HepG2 (cell line): ENCODE results near the gene PHB1. TPM values are rescaled to one million over a fixed set of nuclear protein-coding genes. Genes with fewer than 3 reads are reported as not detected.

ENCODE experiments used
- ATAC-seq: fragments of 200-7000 bp; cut with Tn5 transposase; 3 replicates; pipeline ENCODE4 v1.9.1; 2020; ENCODE audit warnings: mild to moderate bottlenecking, moderate library complexity
- BruUV-seq: library from RNA; stranded (reverse); fragments of 400-500 nt; replicated peaks from 2 replicates; lab custom pipeline; 2021; lab: Mats Ljungman, UMichigan
- CTCF ChIA-PET: fragments of 300-600 bp; formaldehyde crosslinking; extraction: SDS; loops from one replicate; lab custom pipeline; 2021; ENCODE audit warnings: low total read pairs, inconsistent platforms, low intra/inter-chr PET ratio; lab: Yijun Ruan, JAX
- POLR2A ChIA-PET: fragments of 350-600 bp; sonication (Branson Sonifier 250); formaldehyde crosslinking; loops from one replicate; lab custom pipeline; 2020; ENCODE audit warnings: antibody characterized with exemption, inconsistent platforms; lab: Yijun Ruan, JAX
- DNase-seq: peaks from one replicate; pipeline ENCODE4 v3.0.0-alpha.2; 2015; ENCODE audit warnings: low spot score
- FAIRE-seq: peaks from 3 replicates; lab custom pipeline; 2011; peaks lifted over from hg19 to GRCh38; lab: Jason Lieb, UNC
- H2AFZ ChIP-seq: one replicate; pipeline ENCODE4 v1.6.1; 2011; ENCODE audit warnings: low read length, inconsistent platforms
- H3K27ac ChIP-seq: fragments of 300-600 bp; 3 replicates; pipeline ENCODE4 v1.8.0; 2011; ENCODE audit warnings: mixed run types, mild to moderate bottlenecking, mixed read lengths, low read length, inconsistent platforms; ENCODE audit not compliant: insufficient read depth; ENCODE audit errors: extremely low read length
- H3K27me3 ChIP-seq, 2 experiments: fragments of 200-600 bp in 1 of 2; 2 replicates in 1 of 2; 3 replicates in 1 of 2; pipeline versions ENCODE4 v1.6.0 to v1.8.0; 2011; ENCODE audit warnings: low read length in 2 of 2, mild to moderate bottlenecking in 2 of 2, moderate library complexity in 2 of 2, inconsistent platforms in 1 of 2; ENCODE audit not compliant: insufficient read depth in 2 of 2, control insufficient read depth in 1 of 2
- H3K36me3 ChIP-seq, 2 experiments: fragments of 200-600 bp in 1 of 2; replicated peaks in 1 of 2; 2 replicates in 1 of 2; 3 replicates in 1 of 2; pipeline versions ENCODE4 v1.5.1 to v1.8.0; 2011; ENCODE audit warnings: low read length in 2 of 2, inconsistent platforms in 1 of 2; ENCODE audit not compliant: insufficient read depth in 2 of 2, control insufficient read depth in 1 of 2
- H3K4me1 ChIP-seq: 2 replicates; pipeline ENCODE4 v1.5.1; 2012; ENCODE audit warnings: low read length, inconsistent platforms; ENCODE audit not compliant: insufficient read depth
- H3K4me2 ChIP-seq: 2 replicates; pipeline ENCODE4 v1.6.0; 2011; ENCODE audit warnings: low read depth, low read length, inconsistent platforms
- H3K4me3 ChIP-seq, 3 experiments: fragments of 200-600 bp in 1 of 3; sonication (generic), shearing (Covaris generic) in 1 of 3; replicated peaks in 1 of 3; 2 replicates each; pipeline ENCODE4 v1.5.1; 2011 to 2016; ENCODE audit warnings: low read length in 3 of 3, inconsistent platforms in 2 of 3, low read depth in 2 of 3, mild to moderate bottlenecking in 2 of 3, control low read depth in 1 of 3, mixed read lengths in 1 of 3; ENCODE audit not compliant: insufficient read depth in 1 of 3
- H3K79me2 ChIP-seq: one replicate; pipeline ENCODE4 v1.6.1; 2011; ENCODE audit warnings: low read length, inconsistent platforms; ENCODE audit not compliant: insufficient read depth
- H3K9ac ChIP-seq: 2 replicates; pipeline ENCODE4 v1.6.0; 2011; ENCODE audit warnings: mild to moderate bottlenecking, low read depth, low read length, inconsistent platforms; ENCODE audit not compliant: insufficient read depth
- H3K9me3 ChIP-seq: 2 replicates; pipeline ENCODE4 v1.5.1; 2012; ENCODE audit warnings: mild to moderate bottlenecking, low read length
- H4K20me1 ChIP-seq: 2 replicates; pipeline ENCODE4 v1.6.0; 2011; ENCODE audit warnings: inconsistent platforms, mild to moderate bottlenecking, low read length, moderate library complexity; ENCODE audit not compliant: insufficient read depth
- BCL6 ChIP-seq: IDR thresholded peaks from 2 replicates; pipeline ENCODE4 v1.6.1; 2016; ENCODE audit warnings: missing genetic modification reagents, missing compliant biosample characterization
- FUBP1 ChIP-seq: sonication (generic); formaldehyde crosslinking; IDR thresholded peaks from 2 replicates; pipeline ENCODE4 v1.5.1; 2020; ENCODE audit warnings: missing genetic modification reagents, mild to moderate bottlenecking, borderline replicate concordance
- MED1 ChIP-seq: sonication (generic); formaldehyde crosslinking; IDR thresholded peaks from 2 replicates; pipeline ENCODE4 v1.4.0; 2020; ENCODE audit warnings: missing genetic modification reagents
- RNF2 ChIP-seq: fragments of 450-650 bp; conservative IDR thresholded peaks from 2 replicates; pipeline ENCODE4 v1.6.1; 2016; ENCODE audit warnings: low read depth
- SIN3B ChIP-seq: fragments of 150-350 bp; IDR thresholded peaks from 2 replicates; pipeline ENCODE4 v1.6.1; 2014; ENCODE audit warnings: low read length
- SOX6 ChIP-seq, 2 experiments: fragments of 450-650 bp in 1 of 2; sonication (generic) in 1 of 2; formaldehyde crosslinking in 1 of 2; IDR thresholded peaks; 2 replicates each; pipeline versions ENCODE4 v1.4.0 to v1.6.1; 2017 to 2020; ENCODE audit warnings: antibody characterized with exemption in 1 of 2, mild to moderate bottlenecking in 1 of 2, missing genetic modification reagents in 1 of 2
- SP2 ChIP-seq: sonication (generic); formaldehyde crosslinking; IDR thresholded peaks from 2 replicates; pipeline ENCODE4 v1.5.1; 2020; ENCODE audit warnings: mild to moderate bottlenecking, missing genetic modification reagents
- XRCC5 ChIP-seq: fragments of 200-400 bp; formaldehyde crosslinking; optimal IDR thresholded peaks from 2 replicates; pipeline ENCODE3; 2017; ENCODE audit warnings: mild to moderate bottlenecking, low read length
- ZBTB7A ChIP-seq: sonication (generic); formaldehyde crosslinking; IDR thresholded peaks from 2 replicates; pipeline ENCODE4 v1.8.0; 2022; ENCODE audit warnings: mild to moderate bottlenecking, missing genetic modification reagents
- ZFP82 ChIP-seq: sonication (generic); formaldehyde crosslinking; IDR thresholded peaks from 2 replicates; pipeline ENCODE4 v1.5.1; 2020; ENCODE audit warnings: mild to moderate bottlenecking, missing genetic modification reagents, borderline replicate concordance
- ZFX ChIP-seq: sonication (generic); formaldehyde crosslinking; IDR thresholded peaks from 2 replicates; pipeline ENCODE4 v1.4.0; 2020; ENCODE audit warnings: mild to moderate bottlenecking, low read depth, missing genetic modification reagents, moderate library complexity
- ZMYM3 ChIP-seq: sonication (generic); formaldehyde crosslinking; IDR thresholded peaks from 2 replicates; pipeline ENCODE4 v1.5.1; 2020; ENCODE audit warnings: mild to moderate bottlenecking, missing genetic modification reagents
- ZNF264 ChIP-seq: sonication (generic); formaldehyde crosslinking; IDR thresholded peaks from 2 replicates; pipeline ENCODE4 v1.4.0; 2020; ENCODE audit warnings: missing genetic modification reagents
- ZNF747 ChIP-seq: sonication (generic); formaldehyde crosslinking; IDR thresholded peaks from 2 replicates; pipeline ENCODE4 v1.8.1; 2023; ENCODE audit warnings: missing genetic modification reagents, mild to moderate bottlenecking, borderline replicate concordance
- WGBS: methylation state at CpG from one replicate; pipeline ENCODE4 v1.1.6; 2017; ENCODE audit warnings: low lambda C conversion rate; 5-methylcytosine and 5-hydroxymethylcytosine counted together
- in situ Hi-C: cut with HindIII; loops from 2 replicates; pipeline ENCODE4 v1.10.0; 2017; ENCODE audit warnings: low pct_unique_long_range_greater_than_20kb; ENCODE audit not compliant: extremely low pct_ligation_motif_present
- intact Hi-C: fragments of 100-400 bp; cut with micrococcal nuclease; formaldehyde crosslinking; loops from one replicate; pipeline ENCODE4 v1.10.0; 2022; ENCODE audit not compliant: unreplicated experiment
- polyA plus RNA-seq, 8 experiments: library from polyadenylated mRNA; depleted of rRNA in 3 of 8; stranded (reverse) in 7 of 8; unstranded in 1 of 8; fragments of >200 nt; fragmentation: Illumina TruSeq in 4 of 8; extraction: Trizol in 4 of 8; gene quantifications; 2 replicates each; pipeline versions ENCODE4 v1.2.1 to v1.2.3, GENCODE V29; 2011 to 2016; ENCODE audit warnings: low read depth in 4 of 8, missing spikeins in 1 of 8, mixed read lengths in 1 of 8; ENCODE audit not compliant: insufficient read depth in 1 of 8
- total RNA-seq, 5 experiments: library from RNA; depleted of rRNA; stranded (reverse); fragments of >200 nt; fragmentation: Illumina TruSeq; extraction: Trizol; gene quantifications; 2 replicates each; pipeline ENCODE4 v1.2.3, GENCODE V29; 2016; ENCODE audit warnings: low read depth in 1 of 5
- TF ChIP-seq, protein P1 (sequence below): sonication (generic); formaldehyde crosslinking; IDR thresholded peaks from 2 replicates; pipeline ENCODE4 v1.4.0; 2020; ENCODE audit warnings: mild to moderate bottlenecking, missing genetic modification reagents, borderline replicate concordance
- TF ChIP-seq, protein P2 (sequence below): IDR thresholded peaks from 2 replicates; pipeline ENCODE4 v1.6.1; 2018; ENCODE audit warnings: missing genetic modification reagents, mild to moderate bottlenecking, missing compliant biosample characterization

PHB1 gene
- total and polyA plus RNA-seq, 2 of the 13 experiments (the other 11 are each of a cell fraction or from before 2014, with no cell fraction given) = 515 to 688 TPM

DNA sequence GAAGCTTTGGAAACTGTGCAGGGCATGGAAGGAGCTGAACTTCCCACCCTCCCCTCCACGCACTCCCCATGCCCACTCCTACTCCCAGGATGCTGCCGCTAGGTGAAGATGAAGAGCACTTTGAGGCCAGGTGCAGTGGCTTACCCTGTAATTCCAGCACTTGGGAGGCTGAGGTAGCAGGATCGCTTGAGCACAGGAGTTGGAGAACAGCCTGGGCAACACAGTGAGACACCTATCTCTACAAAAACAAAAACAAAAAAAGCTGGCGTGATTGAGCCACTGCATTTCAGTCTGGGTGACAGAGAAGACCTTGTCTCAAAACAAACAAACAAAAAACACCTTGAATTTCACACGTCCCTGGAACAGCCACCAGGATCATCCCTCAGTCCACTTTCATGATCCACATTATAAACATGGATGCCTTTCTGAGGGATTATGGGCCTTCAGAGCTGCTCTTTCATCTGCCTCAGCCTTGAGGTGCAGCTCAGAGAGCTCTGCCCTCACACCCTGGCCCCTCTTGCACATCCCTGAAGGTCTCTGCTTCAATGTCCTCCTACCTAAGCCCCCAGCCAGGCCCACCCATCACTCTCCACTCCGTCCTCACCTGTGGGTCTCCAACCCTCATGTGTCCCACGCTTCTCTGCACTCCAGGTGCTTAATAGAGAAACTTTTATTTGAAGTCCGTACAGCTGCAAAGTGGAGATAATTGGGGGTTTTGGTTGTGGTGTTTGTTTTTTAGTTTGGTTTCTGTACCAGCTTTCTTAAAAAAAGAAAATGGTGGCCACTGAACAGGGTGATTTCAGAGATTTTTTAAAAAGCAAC lies 25.8 kb downstream of the PHB1 start:
- ATAC-seq (no peak), FAIRE-seq (no peak), DNase-seq (no peak)
- H3K9ac ChIP-seq = no peak overlapping the region
- CTCF ChIA-PET = no interaction called here
- no peak overlapping the region for H3K27ac ChIP-seq
- H3K27me3 ChIP-seq = no peaks in the 10 kb centered on the region
- no TSS peak for BruUV-seq
- no peaks in the 10 kb centered on the region for H3K9me3 ChIP-seq
- intact Hi-C loops (no loop called here), in situ Hi-C loops (no loop called here)
- no peaks in the 10 kb centered on the region for H3K36me3 ChIP-seq
- H3K4me1 ChIP-seq = peaks cover 61% of the 10 kb centered on the region
- peak overlapping the region; percentile 45 for H2AFZ ChIP-seq
- no peaks in the 10 kb centered on the region for H3K79me2 ChIP-seq
- POLR2A ChIA-PET = interaction anchor here (1.6 to 1.8 kb wide), 2 partner anchors 8 to 28 kb away, joined by 4 read pairs; no protein-coding TSS in a partner anchor
- 0 out of 2 replicates have a peak overlapping the region, but pooled peaks have one; percentile 0 for H3K4me2 ChIP-seq
- H3K4me3 ChIP-seq = peak overlapping the region in 1 of 3 experiments; percentile 9; a peak in 1 of 6 replicates
- no peaks in the 10 kb centered on the region for H4K20me1 ChIP-seq
- 67% methylated on average over 8 of the region's 8 CpGs for WGBS
- no peak for TF ChIP-seq FUBP1 (CRISPR knock-in tag)
- no peak for TF ChIP-seq ZNF747 (CRISPR knock-in tag)
- TF ChIP-seq RNF2 = no peak
- peak; percentile 32; the same call in 1 of the 2 replicates for TF ChIP-seq ZMYM3 (CRISPR knock-in tag)
- TF ChIP-seq MED1 = no peak
- TF ChIP-seq SIN3B = no peak
- TF ChIP-seq, protein P1, sequence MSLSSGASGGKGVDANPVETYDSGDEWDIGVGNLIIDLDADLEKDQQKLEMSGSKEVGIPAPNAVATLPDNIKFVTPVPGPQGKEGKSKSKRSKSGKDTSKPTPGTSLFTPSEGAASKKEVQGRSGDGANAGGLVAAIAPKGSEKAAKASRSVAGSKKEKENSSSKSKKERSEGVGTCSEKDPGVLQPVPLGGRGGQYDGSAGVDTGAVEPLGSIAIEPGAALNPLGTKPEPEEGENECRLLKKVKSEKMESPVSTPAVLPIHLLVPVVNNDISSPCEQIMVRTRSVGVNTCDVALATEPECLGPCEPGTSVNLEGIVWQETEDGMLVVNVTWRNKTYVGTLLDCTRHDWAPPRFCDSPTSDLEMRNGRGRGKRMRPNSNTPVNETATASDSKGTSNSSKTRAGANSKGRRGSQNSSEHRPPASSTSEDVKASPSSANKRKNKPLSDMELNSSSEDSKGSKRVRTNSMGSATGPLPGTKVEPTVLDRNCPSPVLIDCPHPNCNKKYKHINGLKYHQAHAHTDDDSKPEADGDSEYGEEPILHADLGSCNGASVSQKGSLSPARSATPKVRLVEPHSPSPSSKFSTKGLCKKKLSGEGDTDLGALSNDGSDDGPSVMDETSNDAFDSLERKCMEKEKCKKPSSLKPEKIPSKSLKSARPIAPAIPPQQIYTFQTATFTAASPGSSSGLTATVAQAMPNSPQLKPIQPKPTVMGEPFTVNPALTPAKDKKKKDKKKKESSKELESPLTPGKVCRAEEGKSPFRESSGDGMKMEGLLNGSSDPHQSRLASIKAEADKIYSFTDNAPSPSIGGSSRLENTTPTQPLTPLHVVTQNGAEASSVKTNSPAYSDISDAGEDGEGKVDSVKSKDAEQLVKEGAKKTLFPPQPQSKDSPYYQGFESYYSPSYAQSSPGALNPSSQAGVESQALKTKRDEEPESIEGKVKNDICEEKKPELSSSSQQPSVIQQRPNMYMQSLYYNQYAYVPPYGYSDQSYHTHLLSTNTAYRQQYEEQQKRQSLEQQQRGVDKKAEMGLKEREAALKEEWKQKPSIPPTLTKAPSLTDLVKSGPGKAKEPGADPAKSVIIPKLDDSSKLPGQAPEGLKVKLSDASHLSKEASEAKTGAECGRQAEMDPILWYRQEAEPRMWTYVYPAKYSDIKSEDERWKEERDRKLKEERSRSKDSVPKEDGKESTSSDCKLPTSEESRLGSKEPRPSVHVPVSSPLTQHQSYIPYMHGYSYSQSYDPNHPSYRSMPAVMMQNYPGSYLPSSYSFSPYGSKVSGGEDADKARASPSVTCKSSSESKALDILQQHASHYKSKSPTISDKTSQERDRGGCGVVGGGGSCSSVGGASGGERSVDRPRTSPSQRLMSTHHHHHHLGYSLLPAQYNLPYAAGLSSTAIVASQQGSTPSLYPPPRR (CRISPR knock-in tag) = no peak
- no peak for TF ChIP-seq SOX6 (IDR thresholded peaks at IDR 0.05)
- 0 out of 2 replicates have a peak, but pooled peaks have one; percentile 12 for TF ChIP-seq SOX6 (CRISPR knock-in tag; IDR thresholded peaks at IDR 0.05)
- TF ChIP-seq ZNF264 (CRISPR knock-in tag) = no peak
- TF ChIP-seq XRCC5 = no peak
- TF ChIP-seq, protein P2, sequence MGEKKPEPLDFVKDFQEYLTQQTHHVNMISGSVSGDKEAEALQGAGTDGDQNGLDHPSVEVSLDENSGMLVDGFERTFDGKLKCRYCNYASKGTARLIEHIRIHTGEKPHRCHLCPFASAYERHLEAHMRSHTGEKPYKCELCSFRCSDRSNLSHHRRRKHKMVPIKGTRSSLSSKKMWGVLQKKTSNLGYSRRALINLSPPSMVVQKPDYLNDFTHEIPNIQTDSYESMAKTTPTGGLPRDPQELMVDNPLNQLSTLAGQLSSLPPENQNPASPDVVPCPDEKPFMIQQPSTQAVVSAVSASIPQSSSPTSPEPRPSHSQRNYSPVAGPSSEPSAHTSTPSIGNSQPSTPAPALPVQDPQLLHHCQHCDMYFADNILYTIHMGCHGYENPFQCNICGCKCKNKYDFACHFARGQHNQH (CRISPR knock-in tag) = no peak
- TF ChIP-seq SP2 (CRISPR knock-in tag) = no peak
- no peak for TF ChIP-seq ZFP82 (CRISPR knock-in tag)
- TF ChIP-seq ZFX (CRISPR knock-in tag) = no peak
- TF ChIP-seq ZBTB7A = no peak
- no peak for TF ChIP-seq BCL6 (CRISPR knock-in tag)
